HG03159 (cell line): ENCODE data around the gene TYK2.
"Not testable (repeated sequence)": the region's sequence is repeated elsewhere in the genome, so short reads cannot be mapped to it uniquely, and the experiment has no call there.

Experiments used
- ATAC-seq: cut with Tn5 transposase; IDR thresholded peaks from one replicate; pipeline ENCODE4 v1.9.1; 2021; ENCODE audit warnings: mild to moderate bottlenecking, moderate library complexity; ENCODE audit not compliant: unreplicated experiment

Gene TYK2

GRCh38 chr19:10408511-10409283 lies 28.3 kb upstream of the TYK2 start:
- ATAC-seq = no peak

GRCh38 chr19:10407096-10407495 lies 26.7 kb upstream of the TYK2 start:
- ATAC-seq = no peak

GRCh38 chr19:10406191-10406590 lies 25.8 kb upstream of the TYK2 start:
- ATAC-seq = no peak

GRCh38 chr19:10404888-10405820 lies 24.8 kb upstream of the TYK2 start:
- ATAC-seq = no peak

GRCh38 chr19:10403137-10404021 lies 23.0 kb upstream of the TYK2 start, which contains the start of gene CDC37:
CDC37 (minus strand) TSS chr19:10403542; CDS start chr19:10403479, 63 bp downstream.
- ATAC-seq = peak; percentile 80

GRCh38 chr19:10402441-10403038 lies 22.2 kb upstream of the TYK2 start:
- no peak for ATAC-seq

- ATAC-seq = no peak
Measured at GRCh38 chr19:10399878-10400277, 19.5 kb upstream of the TYK2 start.

GRCh38 chr19:10399340-10399739 lies 19.0 kb upstream of the TYK2 start:
- not testable (repeated sequence) for ATAC-seq

GRCh38 chr19:10398819-10399218 lies 18.4 kb upstream of the TYK2 start:
- no peak for ATAC-seq

GRCh38 chr19:10395917-10396316 lies 15.5 kb upstream of the TYK2 start:
- no peak for ATAC-seq

- no peak for ATAC-seq
Measured at GRCh38 chr19:10395436-10395835, 15.1 kb upstream of the TYK2 start.

GRCh38 chr19:10395003-10395402 lies 14.6 kb upstream of the TYK2 start:
- ATAC-seq = no peak

- ATAC-seq = no peak
Measured at GRCh38 chr19:10393137-10393536, 12.8 kb upstream of the TYK2 start.

- no peak for ATAC-seq
Measured at GRCh38 chr19:10392120-10392519, 11.7 kb upstream of the TYK2 start.

- ATAC-seq = no peak
Measured at GRCh38 chr19:10390652-10391286, 10.4 kb upstream of the TYK2 start.

GRCh38 chr19:10389863-10390262 lies 9.5 kb upstream of the TYK2 start:
- ATAC-seq = no peak

GRCh38 chr19:10388957-10389356 lies 8.6 kb upstream of the TYK2 start:
- no peak for ATAC-seq

- no peak for ATAC-seq
Measured at GRCh38 chr19:10384580-10384979, 4.2 kb upstream of the TYK2 start.

GRCh38 chr19:10383223-10383499 lies 2.8 kb upstream of the TYK2 start:
- not testable (repeated sequence) for ATAC-seq

- no peak for ATAC-seq
Measured at GRCh38 chr19:10379880-10380312, 476 bp downstream of the TYK2 start.
